Ascending aorta (tissue), 2 donors: ENCODE measurements around the gene PRG2. TPM values are rescaled to one million over a fixed set of nuclear protein-coding genes. Genes with fewer than 3 reads are reported as not detected.
A peak's percentile ranks its signal among the peaks of the same experiment; 100 is the strongest.

Experiments used
- DNase-seq, 2 donors: peaks; one replicate each; pipeline ENCODE4 v3.0.0-alpha.2; 2019; ENCODE audit warnings: low spot score in 2 of 2
- H3K27ac ChIP-seq, 2 donors: fragments of 200-600 bp; sonication (generic); one replicate each; pipeline ENCODE4 v1.5.1; 2016 to 2017; ENCODE audit warnings: mild to moderate bottlenecking in 1 of 2
- H3K27me3 ChIP-seq: fragments of 200-600 bp; sonication (generic); one replicate; pipeline ENCODE4 v1.5.1; 2017
- H3K36me3 ChIP-seq, 2 donors: fragments of 200-600 bp; sonication (generic); one replicate each; pipeline ENCODE4 v1.5.1; 2016
- H3K4me1 ChIP-seq, 2 donors: fragments of 200-600 bp; sonication (generic); one replicate each; pipeline ENCODE4 v1.5.1; 2016 to 2017; ENCODE audit warnings: mild to moderate bottlenecking in 1 of 2
- H3K4me3 ChIP-seq, 2 donors: fragments of 200-600 bp; sonication (generic); one replicate each; pipeline ENCODE4 v1.5.1; 2016 to 2017; ENCODE audit warnings: mild to moderate bottlenecking in 1 of 2
- H3K9me3 ChIP-seq, 2 donors: fragments of 200-600 bp; sonication (generic); one replicate each; pipeline ENCODE4 v1.5.1; 2016
- intact Hi-C: fragments of 100-400 bp; cut with DNase I; formaldehyde crosslinking; loops from one replicate; pipeline ENCODE4 v1.15.1; 2023
- total RNA-seq: library from RNA; depleted of rRNA; stranded (reverse); fragments of >200 nt; gene quantifications from one replicate; pipeline ENCODE4 v1.1.0, GENCODE V29; 2016
- TF ChIP-seq, protein P1 (sequence below), 3 experiments: fragments of 200-600 bp in 2 of 3; fragments of 450-650 bp in 1 of 3; sonication (generic) in 2 of 3; IDR thresholded peaks; one replicate each; pipeline ENCODE4 v1.5.1; 2016 to 2019; ENCODE audit warnings: antibody characterized with exemption in 3 of 3, mild to moderate bottlenecking in 1 of 3, moderate library complexity in 1 of 3

PRG2 gene
- total RNA-seq, 1 donor from 2014 or later = not detected

GRCh38 chr11:57419146-57419545 lies 28.7 kb upstream of the PRG2 start:
- TF ChIP-seq, protein P1, sequence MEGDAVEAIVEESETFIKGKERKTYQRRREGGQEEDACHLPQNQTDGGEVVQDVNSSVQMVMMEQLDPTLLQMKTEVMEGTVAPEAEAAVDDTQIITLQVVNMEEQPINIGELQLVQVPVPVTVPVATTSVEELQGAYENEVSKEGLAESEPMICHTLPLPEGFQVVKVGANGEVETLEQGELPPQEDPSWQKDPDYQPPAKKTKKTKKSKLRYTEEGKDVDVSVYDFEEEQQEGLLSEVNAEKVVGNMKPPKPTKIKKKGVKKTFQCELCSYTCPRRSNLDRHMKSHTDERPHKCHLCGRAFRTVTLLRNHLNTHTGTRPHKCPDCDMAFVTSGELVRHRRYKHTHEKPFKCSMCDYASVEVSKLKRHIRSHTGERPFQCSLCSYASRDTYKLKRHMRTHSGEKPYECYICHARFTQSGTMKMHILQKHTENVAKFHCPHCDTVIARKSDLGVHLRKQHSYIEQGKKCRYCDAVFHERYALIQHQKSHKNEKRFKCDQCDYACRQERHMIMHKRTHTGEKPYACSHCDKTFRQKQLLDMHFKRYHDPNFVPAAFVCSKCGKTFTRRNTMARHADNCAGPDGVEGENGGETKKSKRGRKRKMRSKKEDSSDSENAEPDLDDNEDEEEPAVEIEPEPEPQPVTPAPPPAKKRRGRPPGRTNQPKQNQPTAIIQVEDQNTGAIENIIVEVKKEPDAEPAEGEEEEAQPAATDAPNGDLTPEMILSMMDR (IDR thresholded peaks at IDR 0.05) = no peak
- Histone ChIP-seq H3K4me3 (no peak overlapping the region), H3K27me3 (no peaks in the 10 kb centered on the region), H3K4me1 (peaks cover 0 to 5% of the 10 kb centered on the region in 2 donors), H3K27ac (no peak overlapping the region), H3K9me3 (no peaks in the 10 kb centered on the region), H3K36me3 (peaks cover 45 to 85% of the 10 kb centered on the region in 2 donors)
- intact Hi-C loops = no loop called here
- DNase-seq = no peak

- TF ChIP-seq, protein P1 (IDR thresholded peaks at IDR 0.05) = no peak
- Histone ChIP-seq H3K27me3 (no peaks in the 10 kb centered on the region), H3K4me1 (no peaks in the 10 kb centered on the region), H3K27ac (no peak overlapping the region), H3K4me3 (no peak overlapping the region), H3K36me3 (peaks cover 56 to 91% of the 10 kb centered on the region in 2 donors), H3K9me3 (no peaks in the 10 kb centered on the region)
- intact Hi-C loops = no loop called here
- DNase-seq = no peak
Observed at GRCh38 chr11:57418131-57418530, 27.7 kb upstream of the PRG2 start.

GRCh38 chr11:57417056-57417455 lies 26.6 kb upstream of the PRG2 start:
- intact Hi-C loops = no loop called here
- peak in 1 of 2 donors; percentile 75 for DNase-seq
- no peak overlapping the region for H3K27ac ChIP-seq

DNA sequence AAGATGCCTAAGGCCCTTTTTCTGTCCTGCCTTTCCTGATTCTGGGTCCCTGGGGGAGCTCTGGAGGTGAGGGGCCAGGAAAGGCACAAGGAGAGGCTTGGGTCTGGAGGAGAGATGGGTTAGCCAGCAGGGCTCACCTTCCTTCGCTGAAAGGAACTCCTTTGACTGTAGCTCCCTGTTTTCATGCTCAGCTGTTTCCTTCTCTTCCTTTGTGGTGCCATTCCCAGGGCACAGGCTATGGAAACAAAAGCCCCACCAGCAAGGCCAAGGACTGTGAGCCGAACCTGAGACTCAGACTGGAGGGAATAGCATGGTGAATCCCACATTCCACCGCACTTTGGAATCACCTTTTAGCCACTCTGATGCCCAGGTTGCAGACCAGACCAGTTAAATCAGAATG lies 26.0 kb upstream of the PRG2 start:
- Histone ChIP-seq H3K36me3 (peaks cover 64 to 92% of the 10 kb centered on the region in 2 donors), H3K4me3 (no peak overlapping the region), H3K4me1 (no peaks in the 10 kb centered on the region), H3K27ac (no peak overlapping the region), H3K27me3 (no peaks in the 10 kb centered on the region), H3K9me3 (no peaks in the 10 kb centered on the region)
- TF ChIP-seq, protein P1 (IDR thresholded peaks at IDR 0.05) = no peak
- no peak for DNase-seq
- intact Hi-C loops = no loop called here

More at GRCh38 chr11:57417056-57417455, 26.6 kb upstream of the PRG2 start:
- Histone ChIP-seq H3K27me3 (no peaks in the 10 kb centered on the region), H3K4me3 (no peak overlapping the region), H3K9me3 (no peaks in the 10 kb centered on the region), H3K4me1 (no peaks in the 10 kb centered on the region), H3K36me3 (peaks cover 61 to 92% of the 10 kb centered on the region in 2 donors)
- TF ChIP-seq, protein P1 (IDR thresholded peaks at IDR 0.05) = no peak

DNA sequence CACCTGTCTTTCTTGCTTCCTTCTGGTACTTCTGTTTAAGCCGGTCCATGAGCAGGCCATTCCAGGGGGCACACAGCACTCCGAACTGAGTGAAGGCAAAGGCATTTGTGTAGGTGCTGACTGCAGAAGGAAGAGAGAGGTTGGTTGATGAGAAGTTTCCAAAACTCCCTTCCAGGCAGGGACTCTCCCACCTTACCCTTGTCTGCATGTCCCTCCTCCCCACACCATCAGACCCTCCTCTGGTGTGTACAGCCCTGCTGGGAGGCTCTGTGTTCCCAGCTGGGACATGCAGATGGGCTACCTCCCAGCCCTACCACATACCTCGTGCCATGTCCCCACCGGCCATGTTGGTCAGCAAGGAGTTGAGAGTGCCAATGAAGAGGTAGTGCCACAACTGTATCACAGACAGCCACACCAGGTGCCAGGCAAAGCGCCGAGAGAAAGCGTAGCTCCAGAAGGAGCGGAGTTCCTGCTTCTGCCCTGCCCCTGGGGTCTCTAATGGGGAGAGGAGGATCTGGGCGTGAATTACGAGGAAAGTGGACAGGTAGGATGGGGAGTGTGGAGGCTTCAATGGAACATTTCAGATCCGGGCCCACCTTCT lies 24.3 kb upstream of the PRG2 start:
- H3K36me3 ChIP-seq = peaks cover 71 to 94% of the 10 kb centered on the region in 2 donors
- no peak for DNase-seq
- H3K9me3 ChIP-seq = no peaks in the 10 kb centered on the region
- H3K27ac ChIP-seq = no peak overlapping the region
- intact Hi-C loops = no loop called here
- no peak overlapping the region for H3K4me3 ChIP-seq
- TF ChIP-seq, protein P1 (IDR thresholded peaks at IDR 0.05) = no peak
- no peaks in the 10 kb centered on the region for H3K27me3 ChIP-seq
- no peaks in the 10 kb centered on the region for H3K4me1 ChIP-seq
